ENCODE results near the gene SLCO4A1.

GRCh38 chr20:62709537-62709905, 67.2 kb downstream of the SLCO4A1 start:
- TF ChIP-seq, protein P1, sequence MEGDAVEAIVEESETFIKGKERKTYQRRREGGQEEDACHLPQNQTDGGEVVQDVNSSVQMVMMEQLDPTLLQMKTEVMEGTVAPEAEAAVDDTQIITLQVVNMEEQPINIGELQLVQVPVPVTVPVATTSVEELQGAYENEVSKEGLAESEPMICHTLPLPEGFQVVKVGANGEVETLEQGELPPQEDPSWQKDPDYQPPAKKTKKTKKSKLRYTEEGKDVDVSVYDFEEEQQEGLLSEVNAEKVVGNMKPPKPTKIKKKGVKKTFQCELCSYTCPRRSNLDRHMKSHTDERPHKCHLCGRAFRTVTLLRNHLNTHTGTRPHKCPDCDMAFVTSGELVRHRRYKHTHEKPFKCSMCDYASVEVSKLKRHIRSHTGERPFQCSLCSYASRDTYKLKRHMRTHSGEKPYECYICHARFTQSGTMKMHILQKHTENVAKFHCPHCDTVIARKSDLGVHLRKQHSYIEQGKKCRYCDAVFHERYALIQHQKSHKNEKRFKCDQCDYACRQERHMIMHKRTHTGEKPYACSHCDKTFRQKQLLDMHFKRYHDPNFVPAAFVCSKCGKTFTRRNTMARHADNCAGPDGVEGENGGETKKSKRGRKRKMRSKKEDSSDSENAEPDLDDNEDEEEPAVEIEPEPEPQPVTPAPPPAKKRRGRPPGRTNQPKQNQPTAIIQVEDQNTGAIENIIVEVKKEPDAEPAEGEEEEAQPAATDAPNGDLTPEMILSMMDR (IDR thresholded peaks at IDR 0.05) = no peak
- no peak for TF ChIP-seq POLR2A (IDR thresholded peaks at IDR 0.05)
